OCI-LY1 (cell line): Measurements from ENCODE around the gene NPAS4.

Source experiments
- CTCF ChIP-seq: fragments of 200-600 bp; sonication (generic), shearing (Covaris generic); IDR thresholded peaks from 2 replicates; pipeline ENCODE4 v1.5.1; 2017; ENCODE audit warnings: mild to moderate bottlenecking, antibody characterized with exemption, low read length, moderate library complexity, mixed read lengths
- EZH2 ChIP-seq: fragments of 200-600 bp; sonication (generic), shearing (Covaris generic); IDR thresholded peaks from 2 replicates; pipeline ENCODE4 v1.8.0; 2017; ENCODE audit warnings: borderline replicate concordance, mixed run types, mild to moderate bottlenecking, antibody characterized with exemption, low read length, moderate library complexity, mixed read lengths

GRCh38 chr11:66419825-66420224, 1.0 kb upstream of the NPAS4 start:
- TF ChIP-seq CTCF (no peak), EZH2 (no peak)
